H9 (cell line): ENCODE measurements around the gene ZNF672. TPM values are rescaled to one million over a fixed set of nuclear protein-coding genes. Genes with fewer than 3 reads are reported as not detected.

Source experiments
- DNase-seq: peaks from one replicate; pipeline ENCODE4 v3.0.0-alpha.2; 2017
- H2AFZ ChIP-seq: one replicate; pipeline ENCODE4 v1.6.1; 2013; ENCODE audit warnings: mild to moderate bottlenecking, low read length, control low read depth, moderate library complexity
- H2AK5ac ChIP-seq: 2 replicates; pipeline ENCODE4 v1.6.1; 2013; ENCODE audit warnings: low read length, control low read depth, mixed read lengths; ENCODE audit not compliant: insufficient read length
- H2BK120ac ChIP-seq: one replicate; pipeline ENCODE4 v1.6.1; 2013; ENCODE audit warnings: low read depth, mild to moderate bottlenecking, low read length, control low read depth, inconsistent platforms; ENCODE audit not compliant: poor library complexity, severe bottlenecking
- H2BK12ac ChIP-seq: 2 replicates; pipeline ENCODE4 v1.6.1; 2013; ENCODE audit warnings: low read length, control low read depth, mixed read lengths, low read depth; ENCODE audit not compliant: insufficient read length
- H2BK15ac ChIP-seq: 2 replicates; pipeline ENCODE4 v1.6.1; 2013; ENCODE audit warnings: low read depth, low read length, control low read depth
- H2BK20ac ChIP-seq: one replicate; pipeline ENCODE4 v1.6.1; 2013; ENCODE audit warnings: low read depth, mild to moderate bottlenecking, low read length, control low read depth, inconsistent platforms; ENCODE audit not compliant: poor library complexity, severe bottlenecking
- H2BK5ac ChIP-seq: 2 replicates; pipeline ENCODE4 v1.6.1; 2013; ENCODE audit warnings: low read length, control low read depth, mixed read lengths; ENCODE audit not compliant: insufficient read length
- H3K14ac ChIP-seq: 2 replicates; pipeline ENCODE4 v1.6.1; 2013; ENCODE audit warnings: low read length, control low read depth; ENCODE audit not compliant: insufficient read depth
- H3K18ac ChIP-seq: 2 replicates; pipeline ENCODE4 v1.6.1; 2013; ENCODE audit warnings: low read depth, mild to moderate bottlenecking, mixed read lengths, low read length, control low read depth; ENCODE audit not compliant: insufficient read length
- H3K23ac ChIP-seq: 2 replicates; pipeline ENCODE4 v1.6.1; 2013; ENCODE audit warnings: low read length, control low read depth, mixed read lengths, low read depth; ENCODE audit not compliant: insufficient read length
- H3K23me2 ChIP-seq: 2 replicates; pipeline ENCODE4 v1.6.1; 2013; ENCODE audit warnings: low read depth, mild to moderate bottlenecking, mixed read lengths, low read length, control low read depth; ENCODE audit not compliant: insufficient read length, poor library complexity, severe bottlenecking
- H3K27ac ChIP-seq: 2 replicates; pipeline ENCODE4 v1.5.1; 2013; ENCODE audit warnings: low read length, control low read depth, mixed read lengths, low read depth; ENCODE audit not compliant: insufficient read length
- H3K27me3 ChIP-seq: 2 replicates; pipeline ENCODE4 v1.6.1; 2013; ENCODE audit warnings: low read length, control low read depth, inconsistent platforms; ENCODE audit not compliant: insufficient read depth
- H3K4ac ChIP-seq: 2 replicates; pipeline ENCODE4 v1.6.1; 2013; ENCODE audit warnings: low read depth, mild to moderate bottlenecking, control low read depth, inconsistent platforms, low read length, moderate library complexity
- H3K4me1 ChIP-seq: 2 replicates; pipeline ENCODE4 v1.6.1; 2013; ENCODE audit warnings: low read length, control low read depth, inconsistent platforms; ENCODE audit not compliant: insufficient read depth
- H3K4me2 ChIP-seq: 2 replicates; pipeline ENCODE4 v1.6.1; 2013; ENCODE audit warnings: low read length, control low read depth, mixed read lengths; ENCODE audit not compliant: insufficient read length, insufficient read depth
- H3K56ac ChIP-seq: 2 replicates; pipeline ENCODE4 v1.6.1; 2013; ENCODE audit warnings: low read depth, mild to moderate bottlenecking, mixed read lengths, low read length, control low read depth; ENCODE audit not compliant: insufficient read length
- H3K79me1 ChIP-seq: 2 replicates; pipeline ENCODE4 v1.6.1; 2013; ENCODE audit warnings: low read depth, mild to moderate bottlenecking, moderate library complexity, low read length, control low read depth, inconsistent platforms; ENCODE audit not compliant: insufficient read depth, poor library complexity, severe bottlenecking
- H3K79me2 ChIP-seq: 2 replicates; pipeline ENCODE4 v1.6.1; 2013; ENCODE audit warnings: low read length, control low read depth, inconsistent platforms; ENCODE audit not compliant: insufficient read depth
- H3K9ac ChIP-seq: 2 replicates; pipeline ENCODE4 v1.6.1; 2013; ENCODE audit warnings: low read length, control low read depth, mixed read lengths; ENCODE audit not compliant: insufficient read length; ENCODE audit errors: extremely low read depth
- H3K9me3 ChIP-seq: one replicate; pipeline ENCODE4 v1.6.1; 2013; ENCODE audit warnings: low read depth, low read length, inconsistent platforms; ENCODE audit not compliant: control insufficient read depth
- H3T11ph ChIP-seq: one replicate; pipeline ENCODE4 v1.6.1; 2013; ENCODE audit warnings: mild to moderate bottlenecking, low read length, control low read depth, inconsistent platforms
- H4K20me1 ChIP-seq: one replicate; pipeline ENCODE4 v1.6.1; 2013; ENCODE audit not compliant: control insufficient read depth, insufficient read length, insufficient read depth
- H4K5ac ChIP-seq: 2 replicates; pipeline ENCODE4 v1.6.1; 2013; ENCODE audit warnings: low read depth, mild to moderate bottlenecking, mixed read lengths, low read length, control low read depth; ENCODE audit not compliant: insufficient read length
- H4K8ac ChIP-seq: replicated peaks from 2 replicates; pipeline ENCODE4 v1.6.1; 2013; ENCODE audit warnings: low read length, control low read depth, mixed read lengths, low read depth; ENCODE audit not compliant: insufficient read length
- H4K91ac ChIP-seq: 2 replicates; pipeline ENCODE4 v1.6.1; 2013; ENCODE audit warnings: low read depth, mild to moderate bottlenecking, moderate library complexity, mixed read lengths, low read length, control low read depth; ENCODE audit not compliant: insufficient read length
- H3K27ac Mint-ChIP-seq, 3 experiments: 2 replicates in 2 of 3; 3 replicates in 1 of 3; pipeline ENCODE4 v1.8.0; 2020 to 2021; ENCODE audit warnings: mixed read lengths in 3 of 3, mild to moderate bottlenecking in 1 of 3, moderate library complexity in 1 of 3
- H3K27me3 Mint-ChIP-seq: 2 replicates; pipeline ENCODE4 v1.8.0; 2021; ENCODE audit warnings: low read depth, mild to moderate bottlenecking, moderate library complexity, mixed read lengths
- H3K36me3 Mint-ChIP-seq, 3 experiments: 2 replicates in 2 of 3; 3 replicates in 1 of 3; pipeline ENCODE4 v1.8.0; 2020 to 2021; ENCODE audit warnings: low read depth in 3 of 3, mixed read lengths in 3 of 3; ENCODE audit not compliant: insufficient read depth in 1 of 3
- H3K4me1 Mint-ChIP-seq, 2 experiments: 2 replicates each; pipeline ENCODE4 v1.8.0; 2020; ENCODE audit warnings: mixed read lengths in 2 of 2
- H3K4me3 Mint-ChIP-seq, 2 experiments: 2 replicates in 1 of 2; 3 replicates in 1 of 2; pipeline ENCODE4 v1.8.0; 2020 to 2021; ENCODE audit warnings: mild to moderate bottlenecking in 2 of 2, mixed read lengths in 2 of 2, moderate library complexity in 1 of 2
- H3K9me3 Mint-ChIP-seq, 2 experiments: 2 replicates in 1 of 2; 3 replicates in 1 of 2; pipeline ENCODE4 v1.8.0; 2020; ENCODE audit warnings: mild to moderate bottlenecking in 2 of 2, mixed read lengths in 2 of 2, moderate library complexity in 1 of 2
- WGBS: extraction: QIAGEN DNeasy Blood & Tissue Kit; methylation state at CpG from one replicate; pipeline ENCODE4 v1.1.7; 2013; ENCODE audit warnings: missing lambda C conversion rate, low lambda C conversion rate, mixed read lengths; ENCODE audit not compliant: insufficient read length; ENCODE audit errors: extremely low coverage; 5-methylcytosine and 5-hydroxymethylcytosine counted together
- total RNA-seq: library from RNA; stranded (reverse); gene quantifications from 2 replicates; pipeline ENCODE4 v1.2.1, GENCODE V29; 2021
- TF ChIP-seq, protein P1 (sequence below): fragments of 200-600 bp; sonication (generic); conservative IDR thresholded peaks from 3 replicates; pipeline ENCODE4 v1.8.0; 2021; ENCODE audit warnings: antibody characterized with exemption, mild to moderate bottlenecking

The ZNF672 gene
- total RNA-seq, 1 experiment from 2014 or later, result 29.4 TPM

DNA sequence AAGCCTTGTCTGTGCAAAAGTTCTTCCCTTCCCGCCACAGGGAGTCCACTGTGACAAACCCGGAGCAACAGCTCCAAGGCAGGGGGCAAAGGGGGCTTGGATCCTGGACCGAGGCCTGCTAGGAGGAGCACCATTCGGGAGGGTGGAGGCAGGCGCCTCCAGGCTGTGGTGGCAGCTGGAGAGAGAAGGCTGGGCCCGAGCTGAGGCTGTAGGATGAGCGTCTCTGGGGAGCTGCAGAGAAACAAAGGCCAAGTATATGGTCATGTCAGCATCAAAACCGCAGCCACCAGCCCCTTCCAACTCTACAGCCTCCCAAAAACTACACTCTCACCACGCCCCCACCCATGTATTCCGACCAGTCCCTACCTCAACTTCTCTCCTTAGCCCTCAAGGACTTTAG is 12.9 kb upstream of the ZNF672 start:
- Histone ChIP-seq H2AFZ (no peak overlapping the region), H4K91ac (no peak overlapping the region), H3K4ac (no peak overlapping the region; the same call in 1 of the 2 replicates), H4K20me1 (no peaks in the 10 kb centered on the region), H3K79me2 (peaks cover 5% of the 10 kb centered on the region; the same call in 1 of the 2 replicates), H2BK20ac (no peak overlapping the region), H3K14ac (peak overlapping the region; percentile 9; the same call in 1 of the 2 replicates), H3K9ac (peak overlapping the region; percentile 63), H4K5ac (no peak overlapping the region), H3K56ac (no peak overlapping the region), H3K18ac (no peak overlapping the region), H2AK5ac (no peak overlapping the region), H2BK12ac (no peak overlapping the region), H3K4me2 (peak overlapping the region; percentile 79), H2BK15ac (no peak overlapping the region), H3K27me3 (no peaks in the 10 kb centered on the region), H3K79me1 (peaks cover 12% of the 10 kb centered on the region), H3K9me3 (no peaks in the 10 kb centered on the region), H3K4me1 (no peaks in the 10 kb centered on the region), H2BK5ac (no peak overlapping the region), H3T11ph (no peak overlapping the region), H3K23me2 (peaks cover 4% of the 10 kb centered on the region), H2BK120ac (no peak overlapping the region), H4K8ac (no peak overlapping the region), H3K23ac (no peak overlapping the region), H3K27ac (no peak overlapping the region)
- Mint-ChIP-seq H3K27me3 (no peaks in the 10 kb centered on the region; the same call in 1 of the 2 replicates), H3K36me3 (peaks cover 13 to 41% (median 33%) of the 10 kb centered on the region in 3 experiments; a peak in 6 of 7 replicates), H3K4me3 (peak overlapping the region; percentile 87 to 90), H3K9me3 (no peaks in the 10 kb centered on the region; a peak in 3 of 5 replicates), H3K27ac (peak overlapping the region; percentile 77 to 100 (median 98); a peak in 6 of 7 replicates), H3K4me1 (peaks cover 16 to 24% of the 10 kb centered on the region in 2 experiments)
- no CpG with 5 or more reads among the region's 10 CpGs for WGBS
- TF ChIP-seq, protein P1, sequence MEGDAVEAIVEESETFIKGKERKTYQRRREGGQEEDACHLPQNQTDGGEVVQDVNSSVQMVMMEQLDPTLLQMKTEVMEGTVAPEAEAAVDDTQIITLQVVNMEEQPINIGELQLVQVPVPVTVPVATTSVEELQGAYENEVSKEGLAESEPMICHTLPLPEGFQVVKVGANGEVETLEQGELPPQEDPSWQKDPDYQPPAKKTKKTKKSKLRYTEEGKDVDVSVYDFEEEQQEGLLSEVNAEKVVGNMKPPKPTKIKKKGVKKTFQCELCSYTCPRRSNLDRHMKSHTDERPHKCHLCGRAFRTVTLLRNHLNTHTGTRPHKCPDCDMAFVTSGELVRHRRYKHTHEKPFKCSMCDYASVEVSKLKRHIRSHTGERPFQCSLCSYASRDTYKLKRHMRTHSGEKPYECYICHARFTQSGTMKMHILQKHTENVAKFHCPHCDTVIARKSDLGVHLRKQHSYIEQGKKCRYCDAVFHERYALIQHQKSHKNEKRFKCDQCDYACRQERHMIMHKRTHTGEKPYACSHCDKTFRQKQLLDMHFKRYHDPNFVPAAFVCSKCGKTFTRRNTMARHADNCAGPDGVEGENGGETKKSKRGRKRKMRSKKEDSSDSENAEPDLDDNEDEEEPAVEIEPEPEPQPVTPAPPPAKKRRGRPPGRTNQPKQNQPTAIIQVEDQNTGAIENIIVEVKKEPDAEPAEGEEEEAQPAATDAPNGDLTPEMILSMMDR, result no peak
- DNase-seq, result no peak
